ENCODE measurements around the gene TMCC1.

DNA sequence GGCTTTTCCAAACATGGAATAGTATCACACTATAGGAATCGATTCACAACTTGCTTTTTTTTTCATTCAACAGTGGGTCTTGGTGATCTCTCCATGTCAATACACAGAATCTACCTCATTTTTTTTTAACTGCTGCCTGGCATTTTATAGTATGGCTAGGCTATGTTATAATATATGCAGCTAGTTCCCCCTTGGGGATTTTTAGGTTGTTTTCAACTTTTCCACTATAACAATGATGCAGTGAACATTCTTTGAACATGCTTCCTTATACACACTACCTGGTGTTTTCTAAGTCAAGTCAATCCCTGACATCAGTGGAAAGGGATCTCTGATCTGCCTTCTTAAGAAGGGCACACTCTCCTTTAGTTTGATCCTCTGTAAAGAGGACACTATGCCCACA lies 240.5 kb downstream of the TMCC1 start:
- TF ChIP-seq, protein P1, sequence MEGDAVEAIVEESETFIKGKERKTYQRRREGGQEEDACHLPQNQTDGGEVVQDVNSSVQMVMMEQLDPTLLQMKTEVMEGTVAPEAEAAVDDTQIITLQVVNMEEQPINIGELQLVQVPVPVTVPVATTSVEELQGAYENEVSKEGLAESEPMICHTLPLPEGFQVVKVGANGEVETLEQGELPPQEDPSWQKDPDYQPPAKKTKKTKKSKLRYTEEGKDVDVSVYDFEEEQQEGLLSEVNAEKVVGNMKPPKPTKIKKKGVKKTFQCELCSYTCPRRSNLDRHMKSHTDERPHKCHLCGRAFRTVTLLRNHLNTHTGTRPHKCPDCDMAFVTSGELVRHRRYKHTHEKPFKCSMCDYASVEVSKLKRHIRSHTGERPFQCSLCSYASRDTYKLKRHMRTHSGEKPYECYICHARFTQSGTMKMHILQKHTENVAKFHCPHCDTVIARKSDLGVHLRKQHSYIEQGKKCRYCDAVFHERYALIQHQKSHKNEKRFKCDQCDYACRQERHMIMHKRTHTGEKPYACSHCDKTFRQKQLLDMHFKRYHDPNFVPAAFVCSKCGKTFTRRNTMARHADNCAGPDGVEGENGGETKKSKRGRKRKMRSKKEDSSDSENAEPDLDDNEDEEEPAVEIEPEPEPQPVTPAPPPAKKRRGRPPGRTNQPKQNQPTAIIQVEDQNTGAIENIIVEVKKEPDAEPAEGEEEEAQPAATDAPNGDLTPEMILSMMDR (IDR thresholded peaks at IDR 0.05): no peak
- no peak for TF ChIP-seq POLR2AphosphoS5 (IDR thresholded peaks at IDR 0.05)

All from transverse colon (tissue), 4 donors.